CD4-positive, alpha-beta T cell treated with Interferon gamma for 1 hour (primary cell): ENCODE results near the gene DEPDC7.
"Not testable (repeated sequence)": the region's sequence is repeated elsewhere in the genome, so short reads cannot be mapped to it uniquely, and the experiment has no call there.

Source experiments
- DNase-seq: peaks from one replicate; pipeline ENCODE4 v3.0.0-alpha.2; 2020

DEPDC7 gene

DNA sequence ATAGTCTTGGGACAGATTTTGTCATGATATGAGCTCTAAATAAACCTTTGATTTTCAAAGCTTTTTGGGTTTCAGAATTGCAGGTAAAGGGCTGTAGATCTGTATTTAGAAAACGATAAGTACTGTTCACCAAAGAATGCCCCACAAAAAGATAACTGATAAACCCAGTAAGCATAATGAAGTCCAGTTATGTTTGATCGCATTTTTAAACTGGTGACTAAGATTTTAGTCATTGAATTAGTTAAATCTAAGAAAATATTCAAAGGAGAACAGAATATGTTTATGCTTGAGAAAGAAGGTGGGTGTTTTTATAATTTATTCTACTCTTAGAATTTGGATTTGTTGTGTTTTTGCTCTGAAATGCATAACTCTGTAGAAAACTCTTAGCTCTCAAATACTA, 11.6 kb downstream of the DEPDC7 start:
- no peak for DNase-seq

DNA sequence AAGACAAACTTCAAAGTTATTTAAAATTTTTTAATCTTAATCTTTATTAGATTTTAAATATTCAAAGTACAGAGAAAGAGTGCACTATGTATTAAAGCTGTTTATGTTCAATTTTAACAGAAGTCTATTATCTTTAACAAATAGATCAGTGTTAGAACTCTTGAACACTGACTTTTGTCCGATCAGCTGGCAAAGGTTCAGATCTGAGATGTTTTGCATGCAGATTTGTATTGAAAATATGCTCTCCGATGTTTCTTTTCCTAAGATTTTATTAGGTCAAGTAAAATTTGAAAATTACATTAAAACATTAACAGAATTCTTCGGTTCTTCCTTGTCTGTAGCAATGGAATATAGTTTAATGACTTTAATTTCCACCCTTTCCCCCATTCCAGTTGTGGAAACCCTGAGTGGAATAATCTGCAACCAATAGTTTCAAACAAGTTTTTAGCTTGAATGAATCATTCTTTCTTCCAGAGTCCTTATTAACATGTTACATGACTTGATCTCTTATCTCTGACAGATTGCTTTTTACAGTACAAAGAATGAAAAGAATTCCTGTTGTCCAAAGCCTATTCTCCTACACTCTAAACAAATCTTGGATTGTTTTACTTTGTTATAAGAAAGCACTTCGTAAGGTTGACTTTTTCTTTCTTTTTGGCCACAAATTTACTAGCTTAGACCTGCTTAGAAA, 12.3 kb downstream of the DEPDC7 start:
- DNase-seq: no peak

DNA sequence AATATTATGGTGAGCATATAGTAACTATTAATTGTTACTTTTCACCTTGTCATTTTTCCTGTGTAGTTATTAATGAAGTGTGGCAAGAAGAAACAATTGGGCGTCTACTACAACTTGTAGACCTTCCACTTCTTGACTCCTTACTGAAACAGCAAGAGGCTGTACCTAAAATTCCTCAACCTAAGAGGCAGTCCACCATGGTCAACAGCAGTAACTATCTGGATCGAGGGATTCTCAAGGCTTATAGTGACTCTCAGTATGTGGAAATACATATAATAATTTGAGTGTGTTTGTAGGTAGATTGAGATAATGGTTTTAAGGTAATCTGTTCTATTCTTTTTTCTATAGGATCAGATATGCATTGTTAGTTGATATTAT, 12.8 kb downstream of the DEPDC7 start:
- no peak for DNase-seq

DNA sequence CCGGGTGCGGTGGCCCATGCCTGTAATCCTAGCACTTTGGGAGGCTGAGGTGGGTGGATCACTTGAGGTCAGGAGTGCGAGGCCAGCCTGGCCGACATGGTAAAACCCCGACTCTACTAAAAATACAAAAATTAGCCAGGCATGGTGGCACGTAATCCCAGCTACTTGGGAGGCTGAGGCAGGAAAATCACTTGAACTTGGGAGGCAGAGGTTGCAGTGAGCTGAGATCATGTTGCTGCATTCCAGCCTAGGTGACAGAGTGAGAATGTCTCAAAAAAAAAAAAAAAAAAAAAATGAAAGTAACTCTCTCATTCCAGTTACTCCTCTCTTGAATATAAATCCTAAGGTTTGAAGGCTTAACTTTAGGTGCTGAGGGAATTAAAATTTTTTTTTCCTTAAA, 13.5 kb downstream of the DEPDC7 start:
- DNase-seq: not testable (repeated sequence)

DNA sequence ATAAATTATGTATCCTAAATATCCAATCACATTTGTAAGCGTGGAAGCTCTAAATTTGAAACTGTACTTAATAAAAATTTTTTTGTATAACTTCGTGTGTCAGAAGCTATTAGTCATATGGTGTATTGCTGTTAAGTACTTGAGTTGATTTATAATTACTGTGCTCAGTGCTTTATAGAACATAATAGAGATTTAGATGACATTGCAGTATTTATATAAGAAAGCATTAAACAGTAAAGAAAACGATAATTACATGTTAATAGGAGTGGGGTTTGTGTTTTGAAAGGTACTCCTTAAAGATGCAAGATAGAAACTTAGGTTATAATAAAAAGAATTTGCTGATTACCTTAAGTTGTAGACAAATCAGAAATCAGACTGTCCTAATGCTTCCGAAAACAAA, 17.8 kb downstream of the DEPDC7 start:
- DNase-seq: no peak

GRCh38 chr11:33035011-33035410, 19.3 kb downstream of the DEPDC7 start:
- DNase-seq: no peak

GRCh38 chr11:33039274-33040032, 23.8 kb downstream of the DEPDC7 start, which contains the start of gene TCP11L1:
TCP11L1 (plus strand) TSS chr11:33039572; CDS start chr11:33043774, 4,202 bp downstream.
- DNase-seq: peak; percentile 77

DNA sequence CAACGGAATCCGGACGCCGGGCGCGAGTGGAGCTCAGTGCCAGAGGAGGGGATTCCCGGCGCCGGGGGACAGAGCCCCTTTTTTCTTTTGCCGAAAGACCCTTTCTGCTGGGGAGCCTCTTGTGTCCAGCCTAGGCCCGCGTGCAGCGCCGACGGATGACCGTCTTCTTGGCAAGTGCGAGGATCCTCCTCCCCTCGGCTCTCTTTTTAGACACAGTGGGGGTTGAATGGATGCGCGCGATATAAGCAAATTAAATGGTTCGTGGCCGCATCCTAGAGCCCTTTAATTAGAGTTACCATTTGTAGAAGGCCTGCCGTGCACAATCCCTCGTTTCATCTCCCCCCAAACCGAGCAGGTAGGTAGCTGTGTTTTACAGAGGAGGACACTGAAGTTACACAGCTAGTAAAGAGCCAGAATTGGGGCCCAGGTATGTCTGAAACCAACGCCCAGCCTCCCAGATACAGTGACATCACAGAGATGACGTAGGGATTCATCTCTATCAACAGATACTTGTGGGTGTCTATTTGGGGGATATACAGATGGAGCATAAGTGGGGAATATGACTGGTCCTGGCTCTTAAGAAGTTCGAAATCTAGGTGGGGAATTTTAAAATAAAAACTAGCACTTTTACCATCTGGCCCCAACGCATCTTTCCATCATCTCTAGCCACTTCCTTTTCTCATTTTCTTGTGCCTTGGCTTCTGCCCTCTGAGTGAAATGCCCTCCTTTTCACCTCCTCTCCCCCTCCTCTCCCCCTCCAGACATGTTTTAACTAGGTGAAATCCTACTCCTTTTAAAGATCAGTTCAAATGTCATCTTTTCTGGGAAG, 24.6 kb downstream of the DEPDC7 start:
- DNase-seq: peak; percentile 41

GRCh38 chr11:33040862-33041453, 25.3 kb downstream of the DEPDC7 start:
- DNase-seq: no peak

DNA sequence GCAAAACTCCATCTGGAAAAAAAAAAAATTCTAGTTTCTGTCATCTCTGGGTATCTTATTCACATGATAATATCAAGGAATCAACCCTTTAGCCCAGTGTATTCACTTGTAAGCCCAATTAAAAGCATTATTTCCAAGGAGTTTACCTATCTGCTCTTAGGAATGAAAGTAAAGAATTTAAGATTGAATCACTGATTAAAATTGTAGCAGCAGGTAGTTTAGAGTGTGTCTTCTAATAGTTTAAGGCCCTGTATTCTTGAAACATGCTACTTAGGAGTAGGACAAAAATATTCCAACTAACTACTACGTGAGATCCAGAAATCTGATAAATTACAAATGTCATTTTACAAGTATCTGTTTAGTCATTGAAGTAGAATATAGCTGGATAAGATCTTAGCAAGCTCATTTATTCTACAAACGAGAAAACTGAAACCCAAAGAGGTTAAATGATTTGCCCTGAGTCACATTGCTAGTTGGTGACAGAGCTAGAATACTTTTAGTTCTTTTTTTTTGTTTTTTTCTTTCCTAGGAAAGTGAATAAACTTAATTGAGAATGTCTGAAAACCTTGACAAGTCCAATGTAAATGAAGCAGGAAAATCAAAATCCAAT, 27.6 kb downstream of the DEPDC7 start:
- DNase-seq: no peak

DNA sequence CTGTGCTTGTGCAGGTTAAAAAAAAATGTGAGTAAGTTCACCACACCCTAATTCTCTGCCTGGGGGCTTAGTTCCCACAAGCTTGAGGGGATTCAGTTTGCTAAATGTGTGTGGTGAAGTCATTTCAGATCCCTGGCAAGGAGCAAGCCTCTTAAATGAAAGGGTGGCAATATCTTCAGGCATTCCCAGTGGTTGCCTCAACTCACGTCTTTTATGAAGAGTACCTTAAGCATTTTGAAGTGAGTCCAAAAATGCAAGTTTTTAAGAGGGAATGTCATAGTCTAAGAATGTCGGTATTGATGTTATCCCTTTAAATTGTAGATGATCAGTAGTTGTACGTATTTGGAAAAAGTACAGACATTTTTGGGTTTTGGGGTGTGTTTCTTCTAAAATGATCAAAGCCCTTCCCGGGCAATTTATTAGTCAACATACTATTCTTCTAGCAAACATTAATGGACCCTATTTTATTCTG, 28.6 kb downstream of the DEPDC7 start:
- DNase-seq: no peak

DNA sequence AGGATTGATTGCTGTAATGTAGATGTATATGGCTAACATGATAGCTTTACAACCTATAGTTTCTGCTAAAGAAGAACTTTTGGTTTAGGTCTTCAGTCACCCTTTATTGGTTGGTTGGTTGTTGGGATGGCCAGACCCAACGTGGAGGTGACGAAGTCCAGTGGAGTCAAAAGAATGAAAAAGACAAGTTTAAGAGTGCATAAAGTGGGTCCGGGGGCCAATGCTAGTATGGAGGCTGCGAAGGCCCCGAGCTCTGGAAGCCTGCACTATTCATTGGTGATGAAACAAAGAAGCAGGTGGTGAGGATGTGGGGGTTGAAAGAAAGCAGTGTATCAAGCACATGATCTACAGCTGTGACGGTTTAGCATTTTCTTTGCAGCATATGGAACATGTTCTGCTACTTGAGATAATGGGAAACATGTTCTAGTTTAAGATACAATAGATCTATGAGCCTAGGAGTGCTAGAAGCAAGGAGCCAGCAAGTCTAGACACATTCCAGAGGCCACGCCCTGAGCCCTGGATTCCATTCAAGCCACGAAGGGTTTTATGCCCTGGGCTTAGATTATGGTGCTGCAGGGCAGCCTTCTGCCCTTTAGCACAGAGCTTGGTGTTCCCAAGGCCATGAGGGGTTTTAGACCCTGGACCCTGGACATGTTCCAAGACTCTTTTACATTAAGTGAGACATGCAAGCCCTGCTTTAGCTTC, 30.0 kb downstream of the DEPDC7 start:
- DNase-seq: no peak

DNA sequence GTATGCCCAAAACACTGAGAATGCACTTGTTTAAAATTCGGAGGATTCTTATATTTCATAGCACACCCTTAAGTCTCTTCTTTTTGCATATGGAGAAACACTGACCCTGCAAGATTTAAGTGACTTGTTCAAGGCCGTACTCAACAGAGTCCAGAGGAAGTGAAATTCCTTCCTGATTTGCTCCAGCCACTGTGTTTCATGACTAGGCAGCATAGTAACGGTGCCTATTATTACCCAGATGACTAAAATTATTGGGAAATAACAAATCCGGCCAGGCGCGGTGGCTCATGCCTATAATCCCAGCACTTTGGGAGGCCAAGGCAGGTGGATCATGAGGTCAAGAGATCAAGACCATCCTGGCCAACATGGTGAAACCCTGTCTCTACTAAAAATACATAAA, 33.0 kb downstream of the DEPDC7 start:
- peak; percentile 18 for DNase-seq

DNA sequence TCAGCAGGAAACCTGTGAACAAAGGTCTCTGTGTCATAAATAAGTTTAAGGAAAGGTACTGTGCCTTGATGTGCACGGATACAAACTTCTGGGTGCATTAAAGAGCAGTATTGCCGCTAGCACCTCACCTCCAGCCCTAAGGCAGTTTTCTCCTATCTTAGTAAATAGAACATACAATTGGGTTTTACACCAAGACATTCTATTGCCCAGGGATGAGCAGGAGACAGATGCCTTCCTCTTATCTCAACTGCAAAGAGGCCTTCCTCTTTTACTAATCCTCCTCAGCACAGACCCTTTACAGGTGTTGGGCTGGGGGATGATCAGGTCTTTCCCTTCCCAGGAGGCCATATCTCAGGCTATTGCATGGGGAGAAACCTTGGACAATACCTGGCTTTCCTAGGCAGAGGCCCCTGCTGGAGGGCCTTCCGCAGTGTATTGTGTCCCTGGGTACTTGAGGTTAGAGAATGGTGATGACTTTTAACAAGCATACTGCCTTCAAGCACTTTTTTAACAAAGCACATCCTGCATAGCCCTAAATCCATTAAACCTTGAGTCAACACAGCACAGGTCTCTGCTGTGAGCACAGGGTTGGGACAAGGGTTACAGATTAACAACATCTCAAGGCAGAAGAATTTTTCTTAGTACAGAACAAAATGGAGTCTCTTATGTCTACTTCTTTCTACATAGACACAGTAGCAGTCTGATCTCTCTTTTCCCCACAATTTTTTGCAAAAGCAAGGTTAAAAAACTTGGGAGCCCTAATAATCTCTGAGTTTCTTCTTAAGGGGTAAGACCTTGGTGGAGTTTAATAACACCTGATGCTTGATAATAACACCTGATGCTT, 34.1 kb downstream of the DEPDC7 start:
- not testable (repeated sequence) for DNase-seq

DNA sequence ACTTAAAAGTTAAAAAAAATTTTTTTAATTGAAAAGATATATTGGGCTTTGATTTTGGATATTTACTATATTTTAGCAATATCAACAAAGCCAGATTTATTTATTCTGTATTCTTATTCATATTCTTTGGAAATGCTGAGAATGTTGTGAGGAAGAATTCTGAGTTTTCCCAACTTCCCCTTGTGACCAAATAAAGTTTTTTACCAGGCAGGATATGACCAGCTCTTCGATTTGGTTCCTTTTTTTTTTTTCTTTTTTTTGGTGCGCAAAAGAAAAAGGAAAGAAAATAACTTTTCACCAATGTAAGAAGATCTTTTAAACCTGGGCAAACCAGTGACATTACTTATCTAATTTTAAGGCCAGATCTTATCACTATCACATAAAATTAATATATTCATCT, 36.6 kb downstream of the DEPDC7 start:
- DNase-seq: no peak

- DNase-seq: no peak
Measured at GRCh38 chr11:33055375-33055774, 39.7 kb downstream of the DEPDC7 start.

GRCh38 chr11:33057284-33057683, 41.6 kb downstream of the DEPDC7 start:
- DNase-seq: no peak

- DNase-seq: no peak
Measured at GRCh38 chr11:33059331-33060007, 43.8 kb downstream of the DEPDC7 start.

DNA sequence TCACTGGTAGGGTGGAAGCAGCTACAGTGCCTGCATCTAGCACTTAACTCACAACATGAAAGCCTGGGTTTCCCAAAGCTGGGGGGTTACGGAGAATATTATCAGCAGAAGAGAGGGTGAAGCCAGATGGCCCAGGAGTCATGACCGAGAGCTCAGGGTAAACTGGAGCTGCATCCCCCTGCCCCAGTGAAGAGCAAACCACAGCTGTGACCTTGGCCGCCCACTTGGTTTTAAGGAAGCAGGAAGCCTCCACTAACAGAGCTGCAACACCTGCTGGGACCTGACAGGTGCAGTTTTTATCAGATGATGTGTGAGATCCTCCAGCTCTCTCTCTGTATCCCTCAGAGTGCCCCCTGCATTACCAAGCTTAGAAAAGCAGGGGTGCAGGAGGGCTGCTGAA, 44.6 kb downstream of the DEPDC7 start:
- no peak for DNase-seq

GRCh38 chr11:33062137-33062536, 46.5 kb downstream of the DEPDC7 start:
- DNase-seq: no peak
